ENCODE measurements around the gene TBC1D22A.

The TBC1D22A gene

DNA sequence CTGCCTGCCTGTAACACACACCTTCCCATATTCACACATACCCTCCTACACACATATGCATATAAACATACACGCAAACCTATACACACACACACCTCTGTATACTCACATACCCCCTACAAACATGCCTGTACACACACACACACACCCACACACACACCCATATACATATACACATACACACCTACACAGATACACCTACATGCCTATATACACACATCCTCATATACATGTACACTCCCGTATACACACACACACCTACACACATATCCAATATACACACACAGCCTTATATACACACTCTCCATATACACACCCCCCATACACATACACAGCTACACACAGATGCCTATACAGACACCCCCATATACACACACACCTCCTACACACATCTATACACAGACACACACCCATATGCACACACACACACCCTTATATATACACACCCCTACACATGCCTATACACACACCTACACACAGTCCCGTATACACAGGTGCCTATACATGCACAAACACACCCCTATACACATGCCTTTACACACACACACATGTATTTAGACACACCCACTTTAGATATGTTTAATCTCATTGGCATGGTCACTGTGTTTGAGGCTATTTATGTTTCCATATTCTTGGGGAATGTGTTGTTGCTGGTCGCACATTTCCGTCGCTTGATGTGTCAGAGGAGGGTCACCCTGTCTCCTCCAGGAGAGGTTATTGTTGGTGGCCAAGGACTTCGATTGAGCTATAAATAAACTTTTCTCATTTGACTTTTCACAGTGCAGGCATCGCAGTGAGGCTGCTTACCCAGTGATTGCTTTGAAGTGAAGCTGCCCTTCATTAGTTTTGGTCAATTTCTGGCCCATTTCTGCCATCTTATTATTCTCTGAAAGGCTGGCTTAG is 243.3 kb downstream of the TBC1D22A start:
- no peak for DNase-seq

DNA sequence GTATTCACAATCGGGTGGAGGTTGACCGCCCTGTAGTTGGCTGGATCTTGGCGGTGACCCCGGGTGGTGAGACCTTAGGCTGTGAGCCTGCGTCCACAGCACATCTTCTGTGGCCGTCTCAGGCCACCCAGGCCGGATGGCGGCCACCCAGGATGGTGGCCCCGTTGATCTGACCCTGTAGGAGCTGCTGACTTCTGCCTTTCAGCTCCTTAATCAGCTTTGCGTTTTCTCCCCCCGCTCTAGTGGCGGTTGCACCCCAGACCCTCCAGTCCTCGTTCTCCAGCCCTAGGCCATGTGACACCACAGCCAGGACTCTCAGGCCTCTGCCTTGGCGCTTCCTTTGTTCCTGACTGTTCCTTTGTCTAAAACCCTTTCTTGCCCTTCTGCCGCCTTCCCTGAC is 244.0 kb downstream of the TBC1D22A start:
- DNase-seq, result no peak

DNA sequence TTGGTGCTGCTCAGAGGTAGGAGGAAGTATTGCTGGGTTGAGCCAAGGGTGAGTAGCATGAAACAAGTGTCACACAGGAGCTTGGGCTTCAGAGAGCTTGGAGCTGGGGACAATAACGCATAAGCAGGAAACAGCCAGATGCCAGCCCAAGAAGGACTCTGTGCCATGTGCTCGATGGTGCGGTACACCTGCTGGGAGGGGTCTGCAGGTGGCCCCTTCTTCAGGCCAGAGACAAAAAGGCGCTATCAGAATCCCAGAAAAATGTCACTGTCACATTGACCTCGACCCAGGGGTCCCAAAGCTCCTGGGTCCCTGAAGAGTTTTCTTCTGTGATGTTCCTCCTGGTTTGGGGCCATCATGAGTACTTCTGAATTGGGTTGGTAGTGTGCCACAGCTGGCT is 244.4 kb downstream of the TBC1D22A start:
- no peak for DNase-seq

DNA sequence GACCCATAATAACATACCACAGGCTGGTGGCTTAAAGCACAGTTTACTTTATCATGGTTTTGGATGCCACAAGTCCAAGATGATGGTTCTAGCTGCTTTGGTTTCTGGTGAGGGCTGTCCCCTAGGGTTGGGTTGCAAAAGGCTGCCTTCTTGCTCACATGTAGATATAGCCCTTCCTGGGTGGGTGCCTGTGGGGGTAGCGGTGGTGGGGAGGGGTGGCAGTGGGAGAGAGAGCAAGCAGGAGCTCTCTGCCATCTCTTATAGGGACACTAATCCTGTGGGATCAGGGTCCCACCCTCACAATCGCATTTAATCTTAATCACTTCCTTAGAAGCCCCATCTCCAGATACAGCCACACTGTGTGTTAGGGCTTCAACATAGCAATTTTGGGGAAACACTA is 245.0 kb downstream of the TBC1D22A start:
- no peak for DNase-seq

DNA sequence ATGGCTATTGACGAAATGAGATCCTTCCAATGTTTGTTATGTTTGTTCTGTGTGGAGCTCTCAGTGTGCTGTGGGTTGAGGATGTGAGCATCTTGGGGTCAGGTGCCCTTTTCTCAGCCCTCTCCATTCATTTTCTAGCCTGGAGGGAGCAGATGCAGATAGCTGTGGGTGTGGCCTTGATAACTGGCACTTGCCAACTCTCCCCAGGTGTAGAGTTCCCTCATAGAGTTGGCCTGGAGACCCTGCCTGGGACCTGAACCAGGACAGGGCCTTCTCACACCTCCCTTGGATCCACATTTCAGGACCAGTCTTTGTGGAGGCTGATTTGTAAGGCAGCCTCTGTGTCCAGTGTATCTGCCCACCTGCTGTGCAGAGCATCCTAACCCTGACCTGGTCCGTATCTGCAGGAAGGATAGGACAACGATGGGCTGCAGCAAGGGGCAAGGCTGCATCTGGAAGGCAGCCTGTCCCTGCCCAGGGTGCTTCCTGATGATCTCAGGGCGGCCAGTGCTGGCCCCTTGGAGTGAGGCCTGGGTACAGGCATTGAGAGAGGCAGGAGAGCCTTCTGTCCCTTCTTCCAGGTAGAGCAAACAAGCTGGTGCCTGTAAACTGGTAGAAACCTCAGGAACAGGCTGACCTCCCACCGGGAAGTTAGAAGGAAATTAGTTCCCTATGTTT is 245.9 kb downstream of the TBC1D22A start:
- no peak for DNase-seq

DNA sequence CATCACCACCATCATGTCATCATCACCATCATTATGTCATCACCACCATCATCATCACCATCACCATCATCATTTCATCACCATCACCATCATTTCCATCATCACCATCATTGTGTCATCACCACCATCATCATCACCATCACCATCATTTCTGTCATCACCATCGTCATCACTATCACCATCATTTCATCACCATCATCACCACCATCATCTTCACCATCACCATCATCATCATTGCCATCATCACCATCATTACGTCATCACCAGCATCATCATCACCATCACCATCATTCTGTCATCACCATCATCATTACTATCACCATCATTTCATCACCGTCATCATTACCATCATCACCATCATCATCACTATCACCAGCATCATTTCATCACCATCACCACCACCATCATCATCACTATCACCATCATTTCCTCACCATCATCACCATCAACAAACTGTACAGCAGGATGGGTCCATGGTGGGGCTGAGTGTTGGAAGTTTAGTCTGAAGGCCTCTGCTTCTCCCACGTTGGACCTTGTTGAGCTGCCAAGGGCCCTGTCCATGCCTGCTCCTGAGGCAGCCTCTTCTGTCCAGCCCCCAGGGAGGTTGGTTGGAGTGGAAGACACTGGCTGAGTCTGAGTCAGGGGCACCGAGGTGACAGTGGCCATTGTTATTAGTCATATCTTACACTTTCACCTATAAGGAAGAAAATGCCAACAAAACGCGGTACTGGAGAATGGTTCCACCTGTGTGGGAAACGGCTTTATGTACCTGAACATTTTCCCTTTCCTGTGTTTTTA is 247.1 kb downstream of the TBC1D22A start:
- DNase-seq, result no peak

DNA sequence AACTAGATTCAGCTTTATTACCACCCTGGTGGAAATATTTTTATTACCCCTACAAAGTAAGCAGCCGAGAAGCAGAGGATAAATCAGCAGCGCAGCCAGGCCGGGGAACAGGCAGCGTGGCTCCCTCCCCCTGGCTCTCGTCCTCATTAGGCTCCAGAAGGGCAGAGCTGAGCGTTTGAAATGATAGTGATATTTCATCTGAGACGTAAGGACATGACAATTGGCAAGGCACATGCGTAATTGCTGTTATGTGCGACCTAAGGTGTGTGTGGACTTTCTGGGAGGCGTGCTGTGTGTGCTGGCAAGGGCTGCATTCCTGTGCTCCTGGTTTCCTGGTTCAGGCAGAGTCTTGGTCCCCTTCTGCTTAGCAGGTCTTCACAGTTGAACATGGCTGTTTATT is 247.8 kb downstream of the TBC1D22A start:
- no peak for DNase-seq

DNA sequence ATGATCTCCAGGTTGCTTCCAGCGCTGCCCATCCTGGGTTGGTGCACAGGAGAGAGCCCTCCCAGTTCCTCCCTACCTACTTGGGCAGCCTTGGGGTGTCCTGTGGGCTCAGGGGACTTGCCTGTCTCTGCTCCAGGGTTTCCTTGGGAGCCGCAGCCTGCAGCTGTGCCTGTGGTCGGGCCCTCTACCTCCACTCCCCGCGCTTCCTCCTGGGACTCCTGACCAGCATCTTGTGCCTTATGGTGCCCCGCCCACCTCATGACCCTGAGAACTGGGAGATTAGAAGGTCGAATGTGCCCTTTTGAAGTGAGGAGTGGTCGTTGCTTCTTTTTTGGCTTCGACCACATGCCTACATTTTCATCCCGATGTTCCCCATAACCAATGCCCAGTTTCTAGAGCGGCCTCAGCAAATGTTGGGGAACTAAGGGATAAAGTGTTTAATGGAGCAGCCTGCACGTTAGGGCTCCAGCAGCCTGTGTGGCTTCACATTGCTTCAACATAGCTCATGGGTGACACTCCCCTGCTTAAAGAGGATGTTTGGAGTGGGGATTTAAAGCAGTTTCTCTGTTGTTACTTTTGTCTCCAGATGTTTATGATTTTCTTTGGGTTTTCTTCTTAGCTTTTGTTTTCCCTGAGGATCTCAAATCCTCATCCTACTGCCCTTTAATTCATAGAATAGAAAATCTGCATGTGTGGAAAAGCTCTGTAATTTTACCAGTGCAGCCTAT is 248.8 kb downstream of the TBC1D22A start:
- DNase-seq, result no peak

DNA sequence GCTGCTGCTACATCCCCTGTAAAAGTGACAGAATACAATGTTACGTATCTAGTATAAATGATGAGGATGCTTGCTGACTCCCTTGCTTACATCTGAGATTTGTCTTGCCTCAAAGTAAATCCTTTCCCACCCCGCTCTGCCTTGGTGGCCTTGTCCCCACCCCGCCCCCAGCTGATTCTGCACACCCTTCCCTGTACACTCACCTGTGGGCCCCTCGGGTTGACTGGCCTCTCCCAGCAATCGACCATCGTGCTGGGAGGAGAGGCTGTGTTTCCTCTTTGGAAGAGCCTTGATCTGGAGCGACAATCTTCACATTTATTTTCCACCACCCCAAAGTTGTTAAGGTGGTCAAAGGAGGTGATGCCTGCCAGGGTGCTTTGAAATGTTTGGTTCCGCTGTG is 249.4 kb downstream of the TBC1D22A start:
- DNase-seq, result no peak

DNA sequence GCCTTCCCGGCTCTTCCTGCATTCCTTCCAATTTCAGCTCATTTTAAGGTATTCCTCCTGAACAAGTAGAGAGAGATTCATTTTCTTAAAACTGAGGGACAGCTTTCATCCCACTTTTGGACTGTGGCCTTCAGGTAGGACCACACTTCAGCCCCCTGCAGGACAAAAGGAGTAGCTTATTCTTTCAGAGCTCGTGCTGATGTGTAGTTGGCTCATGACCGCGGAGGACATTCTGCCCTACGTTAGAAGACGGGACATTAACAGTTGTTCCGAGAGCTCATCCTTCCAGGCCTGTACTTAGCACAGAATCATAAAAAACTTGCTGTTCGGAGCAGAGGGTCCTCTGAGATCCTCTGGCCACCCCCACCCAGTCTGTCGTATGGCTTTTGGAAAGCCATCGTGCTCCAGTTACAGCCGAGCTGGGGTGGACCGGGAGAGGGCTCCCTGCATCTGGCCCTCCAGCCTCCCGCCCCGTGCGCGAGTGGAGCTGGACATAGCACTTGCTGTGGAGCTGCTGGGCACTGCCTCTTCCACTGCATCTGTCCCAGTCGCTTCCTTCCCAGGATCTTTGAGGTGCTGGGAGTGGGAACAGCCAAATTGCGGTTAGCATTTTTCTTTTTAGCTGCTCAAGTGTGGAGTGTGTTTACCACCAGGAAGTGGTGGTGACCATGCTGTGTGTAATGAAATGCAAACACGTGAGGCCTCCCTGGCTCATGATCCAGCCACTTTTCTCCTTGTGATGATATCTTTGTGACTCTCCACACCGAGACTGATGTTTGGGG is 250.3 kb downstream of the TBC1D22A start:
- DNase-seq, result no peak

DNA sequence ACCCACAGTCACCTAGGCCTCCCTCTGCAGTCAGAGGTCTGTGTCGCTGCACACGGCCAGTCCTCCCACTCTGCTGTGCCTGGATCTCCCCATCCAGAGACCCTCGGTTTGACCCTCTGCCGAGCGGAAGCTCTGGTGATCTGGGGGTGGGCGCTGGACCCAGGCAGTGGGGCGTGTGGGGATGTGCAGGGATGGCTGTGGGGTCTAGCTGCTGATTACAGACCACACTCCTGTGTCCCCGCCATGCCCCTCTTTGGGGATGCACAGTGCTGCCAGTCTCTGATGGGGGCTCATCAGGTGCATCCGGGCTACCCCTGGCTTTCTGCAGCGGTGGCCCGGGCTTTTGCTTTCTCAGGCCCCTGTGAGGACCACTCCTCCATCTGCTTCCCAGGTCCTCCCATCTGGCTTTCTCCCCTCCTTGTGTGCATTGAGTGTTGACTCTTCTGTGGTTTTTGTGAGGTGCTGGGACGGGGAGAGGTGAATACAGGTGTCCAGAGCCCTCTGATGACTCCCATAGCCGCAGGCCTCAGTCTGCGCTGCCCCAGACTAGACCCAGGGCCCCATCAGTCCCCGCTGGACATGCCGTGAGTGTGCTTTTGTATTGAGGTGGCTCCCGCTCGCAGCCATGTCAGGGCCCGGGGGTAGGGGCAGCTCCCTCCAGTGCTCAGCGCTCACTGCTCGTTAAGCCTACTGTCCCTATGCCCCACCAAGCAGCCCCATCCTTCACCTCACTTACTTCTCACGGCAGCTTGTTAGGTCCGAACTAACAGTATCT is 251.6 kb downstream of the TBC1D22A start:
- no peak for DNase-seq

DNA sequence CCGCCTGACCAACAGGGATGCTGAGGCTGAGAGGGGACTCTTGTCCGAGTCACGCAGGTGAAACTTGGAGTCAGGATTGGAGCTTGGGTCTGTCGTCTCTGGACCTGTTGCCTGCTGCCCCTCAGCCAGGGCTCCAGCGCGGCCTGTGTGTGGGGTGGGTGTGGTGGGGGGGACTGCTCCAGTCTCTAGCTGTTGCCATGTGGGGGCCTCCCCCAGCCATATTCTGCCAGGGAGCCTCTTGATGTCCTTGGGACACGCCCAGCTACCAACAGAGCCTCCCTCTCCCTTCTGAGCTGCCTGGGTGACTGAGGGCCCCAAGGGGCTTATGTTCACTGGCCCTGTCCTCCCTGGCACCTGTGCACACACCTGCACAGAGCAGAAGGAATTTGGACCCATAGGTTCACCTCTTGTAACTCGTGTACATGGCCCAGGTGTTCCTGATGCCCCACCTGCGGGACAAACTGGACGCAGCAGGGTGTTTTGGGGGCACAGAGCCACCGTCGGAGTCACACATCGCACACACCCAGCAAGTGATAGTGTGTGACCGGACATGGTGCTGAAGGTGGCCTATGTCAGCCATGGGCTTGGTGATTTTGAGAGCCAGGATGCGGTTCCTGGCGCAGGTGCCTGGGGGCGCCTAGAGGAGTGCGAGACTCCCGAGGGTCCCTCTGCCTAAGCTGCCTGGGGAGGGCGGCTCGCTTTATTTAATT is 252.3 kb downstream of the TBC1D22A start:
- DNase-seq, result no peak

DNA sequence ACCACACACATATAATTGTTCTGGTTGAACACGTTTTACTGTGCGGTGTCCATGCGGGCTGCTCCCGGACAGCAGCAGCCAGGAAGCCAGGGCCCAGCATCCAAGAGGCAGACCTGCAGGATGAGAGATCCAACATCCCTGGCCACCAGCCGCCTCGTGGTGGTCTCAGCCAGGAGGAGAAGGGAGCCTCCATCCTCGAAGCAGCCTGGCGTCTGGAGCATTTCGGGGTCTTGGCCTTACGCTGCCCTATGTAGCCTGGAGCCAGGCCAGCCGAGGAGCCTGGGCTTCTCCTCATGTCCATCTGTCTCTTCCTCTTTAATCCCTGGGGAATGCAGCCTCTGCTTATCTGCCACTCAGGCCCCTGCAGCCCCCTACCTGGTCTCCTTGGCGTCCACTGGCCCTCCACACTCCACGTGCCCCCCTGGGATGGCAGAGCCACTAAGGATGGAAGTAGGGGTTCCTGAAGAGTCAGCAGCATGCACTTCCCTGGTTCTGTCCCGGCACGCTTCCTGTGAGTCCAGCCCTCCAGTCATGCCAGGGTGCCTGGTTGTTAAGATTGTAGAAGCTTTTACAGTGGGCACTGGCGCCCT is 253.2 kb downstream of the TBC1D22A start:
- DNase-seq, result no peak

DNA sequence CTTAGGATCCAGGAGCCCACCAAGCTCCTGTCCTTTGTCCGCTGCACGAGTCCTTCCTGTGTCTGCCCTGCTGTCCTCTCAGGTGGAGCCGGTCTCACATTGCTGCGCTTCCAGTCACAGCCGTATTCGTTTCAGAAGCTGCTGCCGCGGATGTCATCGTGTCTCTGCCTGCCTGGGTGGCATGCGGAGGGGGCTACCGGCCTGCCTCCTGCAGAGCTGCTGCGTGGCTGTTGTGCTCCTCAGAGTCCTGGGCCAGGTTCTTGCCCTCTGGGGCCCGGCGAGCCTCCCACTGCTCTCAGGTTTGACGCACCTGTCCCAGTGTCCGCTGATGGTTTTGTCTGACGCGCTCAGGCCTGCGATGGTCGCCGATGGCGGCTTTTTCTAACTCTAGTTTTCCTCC is 254.2 kb downstream of the TBC1D22A start:
- no peak for DNase-seq

DNA sequence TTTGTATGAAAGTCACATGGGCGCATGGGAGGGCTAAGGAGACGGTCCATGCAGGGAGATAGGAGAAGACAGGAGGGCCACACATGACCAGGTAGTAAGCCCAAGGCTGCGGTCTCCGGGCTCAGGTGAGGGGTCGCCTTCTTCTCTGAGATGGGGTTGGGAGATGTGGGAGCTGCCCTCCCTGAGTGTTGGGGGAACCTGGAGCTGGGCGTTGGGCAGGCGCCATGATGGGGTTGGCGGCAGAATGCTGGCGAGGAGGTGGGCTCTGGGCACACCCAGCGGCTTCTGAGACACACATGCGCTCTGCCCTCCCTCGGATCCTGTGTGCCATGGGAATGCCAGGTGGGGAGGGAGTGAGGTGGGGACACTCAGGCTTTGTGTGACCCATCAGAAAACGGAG is 254.8 kb downstream of the TBC1D22A start:
- no peak for DNase-seq

DNA sequence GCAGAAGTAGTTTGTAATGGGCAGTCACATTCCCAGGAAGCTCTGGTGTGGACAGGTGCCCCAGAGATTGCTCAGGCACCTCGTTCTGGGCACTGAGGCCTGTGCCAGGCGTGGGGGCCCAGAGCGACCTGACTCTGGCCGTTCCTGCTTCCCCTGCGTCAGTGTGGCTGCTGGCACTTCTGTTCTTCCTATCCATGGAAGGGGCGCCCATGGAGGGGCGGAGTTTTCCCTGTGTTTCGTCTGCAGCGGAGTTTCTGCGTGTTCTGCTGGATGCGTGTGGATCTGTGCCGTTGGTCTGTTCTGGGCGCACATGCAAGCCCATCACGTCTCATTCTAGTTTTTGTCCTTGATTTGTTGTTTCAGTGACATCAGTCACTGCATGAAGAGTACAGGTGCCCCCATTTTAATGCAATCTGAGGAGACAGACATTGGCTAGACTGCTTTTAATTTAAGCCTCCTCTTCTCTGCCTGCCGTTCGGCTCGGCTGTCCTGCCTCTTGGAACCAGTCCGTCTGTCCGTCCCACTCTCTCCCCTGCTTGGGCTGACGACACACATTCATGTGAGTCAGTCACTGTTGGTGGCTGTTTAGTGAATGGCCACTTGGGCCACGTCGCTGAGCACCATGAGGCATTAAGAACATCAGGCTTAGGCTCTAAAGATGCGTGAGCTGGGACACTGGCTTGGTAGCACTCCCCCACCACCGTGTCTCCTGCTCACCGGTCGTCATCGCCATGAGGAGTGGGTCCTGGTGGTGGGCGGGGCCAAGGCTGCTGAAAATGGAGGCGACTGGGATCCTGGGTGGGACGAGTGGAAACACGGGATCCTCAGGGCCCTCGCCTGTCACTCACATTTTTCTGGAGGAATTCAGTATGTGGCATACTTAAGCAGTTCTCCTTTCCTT is 255.8 kb downstream of the TBC1D22A start:
- no peak for DNase-seq

DNA sequence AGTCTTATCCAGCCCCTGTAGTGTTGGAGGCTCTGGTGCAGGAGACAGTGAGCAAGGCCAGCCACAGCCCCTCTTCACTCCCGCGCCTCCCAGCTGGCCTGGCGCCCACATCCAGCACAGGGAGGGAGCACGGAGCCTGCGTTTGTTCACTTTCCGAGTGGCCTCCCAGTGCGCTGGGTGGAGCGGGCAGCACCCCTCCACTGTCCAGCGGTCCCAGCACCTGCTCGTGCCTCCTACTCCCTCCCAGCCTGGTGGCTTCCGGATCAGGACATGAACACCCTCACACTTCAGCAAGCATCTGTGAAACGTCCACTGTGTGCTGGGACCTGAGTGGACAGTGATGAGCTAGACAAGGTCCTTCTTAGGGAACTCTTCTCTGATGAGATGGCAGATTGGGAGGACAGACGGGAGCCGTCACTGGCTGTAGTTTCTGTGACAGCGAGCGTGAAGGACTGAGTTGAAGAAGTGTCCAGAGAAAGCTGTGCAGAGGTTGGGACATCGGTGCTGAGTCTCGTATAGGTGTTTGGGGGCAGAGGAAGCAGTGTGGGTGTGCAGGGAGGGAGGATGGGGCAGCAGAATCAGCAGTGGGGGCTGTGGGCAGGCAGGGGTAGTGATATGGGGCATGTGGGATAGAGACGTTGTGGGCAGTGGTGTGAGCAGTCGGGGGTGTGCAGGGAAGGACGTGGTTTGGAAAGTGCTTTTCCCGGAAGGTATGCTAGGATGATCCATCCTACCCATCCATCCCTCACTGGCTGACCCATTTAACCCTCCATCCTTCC is 256.8 kb downstream of the TBC1D22A start:
- no peak for DNase-seq

DNA sequence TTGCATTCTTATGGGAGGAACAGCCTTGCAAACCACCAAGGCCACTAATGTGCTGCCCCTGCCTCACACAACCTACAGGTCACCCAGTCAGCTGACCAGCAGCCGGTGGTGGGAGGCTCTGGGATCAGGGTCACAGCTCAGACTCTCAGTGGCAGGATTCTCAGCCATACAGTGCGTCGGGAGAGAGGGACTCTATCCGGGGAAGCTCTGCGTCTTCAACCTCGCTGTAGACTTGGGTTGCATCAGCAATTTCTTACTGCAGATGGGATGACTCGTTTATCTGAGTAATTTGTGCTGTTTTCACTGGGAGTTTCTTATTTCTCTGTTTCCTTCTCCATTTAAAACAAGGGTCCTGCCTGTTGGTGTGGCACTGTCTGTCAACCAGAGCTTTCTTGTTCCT is 257.7 kb downstream of the TBC1D22A start:
- DNase-seq, result no peak
